Hepatocyte (in vitro differentiated cells): ENCODE data around the gene PDPN.

Experiments used
- CTCF ChIP-seq: fragments of 200-600 bp; sonication (generic); IDR thresholded peaks from 2 replicates; pipeline ENCODE4 v1.5.1; 2016; ENCODE audit warnings: antibody characterized with exemption, mild to moderate bottlenecking; ENCODE audit not compliant: poor library complexity
- EZH2 ChIP-seq: fragments of 200-600 bp; sonication (generic); IDR thresholded peaks from 2 replicates; pipeline ENCODE4 v1.6.1; 2016; ENCODE audit warnings: antibody characterized with exemption, mild to moderate bottlenecking, borderline replicate concordance

- TF ChIP-seq CTCF: no peak
- TF ChIP-seq EZH2: no peak
These were observed 21.1 kb downstream of the PDPN start for GRCh38 chr1:13604721-13605120.
